Left colon (tissue), 2 donors: Measurements from ENCODE around the gene IMPA2. TPM values are rescaled to one million over a fixed set of nuclear protein-coding genes. Genes with fewer than 3 reads are reported as not detected.
"Not testable (repeated sequence)": the region's sequence is repeated elsewhere in the genome, so short reads cannot be mapped to it uniquely, and the experiment has no call there.

ENCODE experiments used
- ATAC-seq: fragments of 200-7000 bp; cut with Tn5 transposase; one replicate; pipeline ENCODE4 v1.9.1; 2020; ENCODE audit warnings: mild to moderate bottlenecking, moderate library complexity
- DNase-seq, 2 donors: peaks; one replicate each; pipeline ENCODE4 v3.0.0-alpha.2; 2020
- intact Hi-C, 2 donors: fragments of 100-400 bp; cut with DNase I in 1 of 2; cut with micrococcal nuclease in 1 of 2; formaldehyde crosslinking; loops; one replicate each; pipeline versions ENCODE4 v1.11.2 to v1.14.0; 2022; cut with DNase I, micrococcal nuclease
- total RNA-seq, 2 donors: library from RNA; stranded (reverse); fragmentation: NEBNext Ultra II Directional; extraction: Animal tissue kit (Norgen Biotek cat#: 25700); gene quantifications; one replicate each; pipeline ENCODE4 v1.2.1, GENCODE V29; 2021
- donor health status: DM: no; HTN: no; CAD: no.
- donor health status: DM: yes; HTN: yes; CAD: no.

IMPA2 gene
- total RNA-seq, 2 donors from 2014 or later: 114 to 135 TPM

DNA sequence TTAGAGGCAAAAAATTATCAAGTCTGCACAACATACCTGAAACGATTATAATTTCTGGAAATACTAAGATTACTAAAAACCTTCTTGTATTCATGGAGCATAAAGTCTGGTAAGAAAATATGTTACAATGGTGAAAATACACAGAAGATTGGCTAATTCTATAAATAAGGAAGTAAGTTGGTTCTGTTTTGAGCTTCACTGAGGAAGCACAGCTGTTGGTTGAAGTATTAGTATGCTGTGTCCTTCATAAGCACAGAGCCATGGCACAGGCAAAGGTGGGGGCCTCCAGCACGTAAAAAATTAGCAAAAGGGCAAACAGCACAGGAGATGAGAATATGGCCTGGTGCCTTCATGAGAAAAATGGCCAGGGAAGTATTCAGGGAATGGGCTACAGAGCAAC is 72.0 kb downstream of the IMPA2 start:
- intact Hi-C loops: no loop called here

DNA sequence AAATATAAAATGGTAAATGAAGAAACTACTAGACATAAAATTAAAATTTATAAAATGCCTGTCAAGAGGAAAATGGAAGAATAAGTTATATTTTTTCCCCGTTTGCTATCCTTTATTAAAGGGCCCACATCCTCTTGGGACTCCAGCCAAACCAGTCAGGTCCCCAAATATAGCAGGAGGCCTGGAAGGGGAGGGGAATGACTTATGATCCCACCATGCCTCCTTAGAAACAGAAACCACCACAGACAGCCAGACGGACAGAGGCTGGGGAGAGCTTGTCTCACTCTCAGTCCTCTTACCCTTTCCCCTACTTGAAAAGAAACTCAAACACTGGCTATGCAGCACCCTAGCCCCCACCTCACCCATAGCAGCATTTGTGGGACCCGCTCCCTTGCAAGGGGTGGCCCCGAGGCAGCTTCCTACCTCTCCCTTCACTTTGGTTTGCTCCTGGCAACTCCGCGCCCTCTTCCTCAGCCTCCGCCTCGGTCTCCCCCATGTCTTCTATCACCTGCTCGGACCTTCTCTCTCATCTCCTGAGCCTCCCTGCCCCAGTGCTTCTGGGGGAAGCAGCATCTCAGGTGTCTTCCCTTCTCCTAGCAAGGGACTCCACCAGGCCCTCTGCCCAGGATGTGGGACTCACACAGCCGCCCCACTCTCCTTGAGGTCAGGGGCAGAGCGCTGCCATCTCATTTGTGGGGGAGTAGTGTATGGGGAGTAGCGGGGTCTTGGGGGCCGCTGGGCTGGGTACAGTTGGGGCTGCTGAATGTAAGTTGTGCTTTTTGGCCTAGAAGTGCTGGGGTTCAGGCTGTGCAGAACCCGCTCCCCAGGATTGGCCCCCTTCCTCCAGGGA is 75.0 kb downstream of the IMPA2 start:
- DNase-seq (peak in 1 of 2 donors; percentile 16), ATAC-seq (no peak)
- intact Hi-C loops: no loop called here

More for the DNA sequence above, 72.0 kb downstream of the IMPA2 start:
- ATAC-seq (no peak), DNase-seq (no peak)

DNA sequence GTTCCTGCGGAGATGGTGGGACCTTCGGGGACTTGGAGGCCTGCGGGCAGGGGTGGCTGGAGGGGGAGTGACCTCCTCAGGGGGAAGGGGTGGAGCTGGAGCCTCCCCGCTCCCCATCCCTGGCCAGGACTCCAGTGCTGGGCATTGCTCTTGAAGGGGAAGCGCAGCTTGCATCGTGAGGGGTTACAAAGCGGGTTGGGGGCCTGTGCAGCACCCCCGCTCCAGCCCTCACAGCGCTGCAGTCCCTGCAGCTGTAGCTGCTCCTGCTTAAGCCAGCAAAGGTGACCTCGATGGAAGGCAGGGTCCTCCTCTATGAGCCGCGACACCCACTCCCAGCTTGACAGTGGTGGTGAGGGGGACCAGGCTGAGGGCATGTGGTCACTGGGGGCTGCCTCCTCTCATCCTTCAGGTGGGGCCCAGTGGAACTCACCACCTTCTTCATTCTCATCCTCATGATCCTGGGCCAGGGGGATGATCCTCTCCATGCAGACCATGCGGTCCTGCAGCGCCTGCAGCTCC is 75.6 kb downstream of the IMPA2 start:
- intact Hi-C loops: no loop called here
- ATAC-seq: no peak
- peak in 1 of 2 donors; percentile 15 for DNase-seq

GRCh38 chr18:12057419-12058039 is 76.2 kb downstream of the IMPA2 start:
- ATAC-seq (no peak), DNase-seq (no peak)
- intact Hi-C loops: no loop called here

DNA sequence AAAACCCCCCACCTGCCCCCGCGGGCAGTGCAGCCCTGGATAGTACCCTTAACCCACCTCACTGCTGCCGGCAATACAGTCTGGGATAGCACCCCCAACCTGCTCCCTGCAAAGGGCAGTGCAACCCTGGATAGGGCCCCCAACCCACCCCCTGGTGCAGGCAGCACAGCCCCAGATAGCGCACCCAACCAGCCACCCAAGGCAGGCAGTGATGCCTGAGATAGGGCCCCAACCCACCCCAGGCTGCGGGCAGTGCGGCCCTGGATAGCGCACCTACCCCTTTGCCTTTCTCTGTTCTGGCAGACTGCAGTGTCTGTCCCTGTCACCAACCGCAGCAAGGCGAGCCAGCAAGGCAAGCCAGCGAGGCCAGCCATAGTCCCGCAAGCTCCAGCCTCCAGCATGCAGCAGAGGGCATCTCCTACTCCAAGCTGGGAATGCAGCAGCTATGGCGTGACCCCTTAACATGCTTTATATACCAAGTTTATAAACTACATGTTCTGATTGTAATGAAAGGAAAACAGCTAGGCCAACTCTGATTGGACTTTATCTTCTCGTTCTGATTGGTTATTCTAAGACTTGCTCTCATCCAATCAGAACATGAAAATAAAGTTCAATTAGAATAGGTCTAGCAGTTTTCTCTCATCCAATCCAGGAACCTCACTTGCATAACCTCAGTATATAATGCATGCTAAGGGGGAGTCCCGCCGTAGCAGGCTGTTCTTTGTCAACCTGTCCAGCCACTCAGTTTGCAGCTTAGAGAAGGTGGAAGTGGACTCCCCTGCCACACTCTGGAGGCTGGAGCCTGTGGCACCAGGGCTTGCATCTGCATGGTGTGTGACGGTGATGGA is 78.3 kb downstream of the IMPA2 start:
- no peak for ATAC-seq
- no peak for DNase-seq
- intact Hi-C loops: no loop called here

- DNase-seq: no peak
- ATAC-seq: no peak
- intact Hi-C loops: no loop called here
Observed at GRCh38 chr18:12060182-12060870, 79.0 kb downstream of the IMPA2 start.

DNA sequence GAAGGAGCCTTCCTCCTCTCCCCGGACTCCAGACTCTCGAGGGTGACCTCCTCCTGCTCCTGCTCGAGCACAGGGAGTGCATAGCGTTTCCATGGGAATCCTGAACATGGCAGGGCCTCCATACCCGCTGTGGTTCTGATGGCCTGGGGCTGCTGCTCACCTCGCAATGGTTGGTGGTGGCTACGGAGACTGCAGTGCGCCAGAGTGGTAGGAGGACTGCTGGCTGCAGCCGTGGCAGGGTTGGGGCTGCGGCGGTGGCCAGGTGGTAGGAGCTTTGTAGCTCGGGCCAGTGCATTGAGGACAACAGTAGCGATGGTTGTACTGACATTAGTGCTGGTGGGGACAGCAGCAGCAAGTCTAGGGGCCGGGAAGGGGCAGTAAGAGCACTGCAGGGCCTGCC is 80.4 kb downstream of the IMPA2 start:
- ATAC-seq: no peak

GRCh38 chr18:12062974-12063373 is 81.7 kb downstream of the IMPA2 start:
- intact Hi-C loops: no loop called here
- ATAC-seq: no peak

More for the DNA sequence above, 80.4 kb downstream of the IMPA2 start:
- intact Hi-C loops: no loop called here
- no peak for DNase-seq

GRCh38 chr18:12064086-12064763 is 82.9 kb downstream of the IMPA2 start:
- no peak for ATAC-seq
- no peak for DNase-seq
- intact Hi-C loops: no loop called here

More at GRCh38 chr18:12062974-12063373, 81.7 kb downstream of the IMPA2 start:
- no peak for DNase-seq

- ATAC-seq: no peak
- intact Hi-C loops: no loop called here
- peak in 1 of 2 donors; percentile 17 for DNase-seq
Observed at GRCh38 chr18:12065397-12065796, 84.1 kb downstream of the IMPA2 start.

- intact Hi-C loops: no loop called here
- no peak for ATAC-seq
- no peak for DNase-seq
Observed at GRCh38 chr18:12066910-12067511, 85.7 kb downstream of the IMPA2 start.

DNA sequence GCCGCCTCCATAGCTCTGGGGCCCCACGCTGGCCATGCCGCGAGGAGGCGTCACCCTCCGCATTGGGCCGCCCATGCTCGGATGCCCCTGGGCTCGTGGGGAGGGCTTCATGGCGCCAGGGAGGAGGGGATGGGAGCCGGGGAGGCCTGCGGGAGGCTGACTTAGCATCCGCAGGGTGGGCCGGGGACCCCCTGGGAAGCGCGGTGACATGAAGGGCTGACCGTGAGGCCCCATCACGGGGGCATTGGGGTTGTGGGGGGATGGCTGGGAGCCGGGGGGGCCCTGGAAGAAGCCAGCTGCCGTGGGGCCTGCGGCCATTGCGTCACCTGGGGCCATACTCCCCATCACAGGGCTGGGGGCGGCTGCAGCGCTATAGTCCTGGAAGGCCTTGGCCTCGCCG is 86.4 kb downstream of the IMPA2 start:
- intact Hi-C loops: no loop called here
- ATAC-seq (no peak), DNase-seq (no peak)

DNA sequence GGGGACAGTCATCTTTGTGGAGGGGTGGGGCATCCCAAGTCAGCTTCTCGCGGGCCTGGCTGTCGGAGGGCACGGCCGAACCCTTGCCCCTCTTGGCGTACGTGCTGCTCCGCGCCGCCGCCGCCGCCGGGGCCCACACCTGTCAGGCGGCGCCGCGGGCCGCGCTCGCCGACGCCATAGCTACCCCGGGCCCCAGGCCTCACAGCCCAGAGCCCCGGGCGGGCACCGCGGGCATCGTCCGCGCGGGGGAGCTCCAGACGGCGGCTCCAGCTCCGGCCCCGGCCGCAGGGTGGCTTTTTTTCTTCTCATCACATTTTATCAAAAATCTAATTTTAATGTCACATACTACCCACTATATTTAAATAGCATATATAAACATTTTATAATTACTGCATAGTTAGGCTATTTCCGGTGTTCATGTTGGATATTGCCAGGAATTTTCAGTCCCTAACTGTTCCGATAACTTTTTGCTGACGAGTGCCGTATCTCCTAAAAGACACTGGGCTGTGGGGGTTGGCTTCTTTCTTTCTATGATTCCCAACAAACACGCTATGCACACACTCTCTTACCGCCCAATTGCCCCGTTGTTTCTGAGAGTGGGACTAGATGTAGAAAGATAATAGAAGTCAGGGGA is 87.1 kb downstream of the IMPA2 start:
- intact Hi-C loops: not testable (repeated sequence)
- DNase-seq: peak in 1 of 2 donors; percentile 31
- ATAC-seq: peak; percentile 93

GRCh38 chr18:12068950-12069320 is 87.6 kb downstream of the IMPA2 start:
- DNase-seq (no peak), ATAC-seq (peak; percentile 16)
- intact Hi-C loops: no loop called here

DNA sequence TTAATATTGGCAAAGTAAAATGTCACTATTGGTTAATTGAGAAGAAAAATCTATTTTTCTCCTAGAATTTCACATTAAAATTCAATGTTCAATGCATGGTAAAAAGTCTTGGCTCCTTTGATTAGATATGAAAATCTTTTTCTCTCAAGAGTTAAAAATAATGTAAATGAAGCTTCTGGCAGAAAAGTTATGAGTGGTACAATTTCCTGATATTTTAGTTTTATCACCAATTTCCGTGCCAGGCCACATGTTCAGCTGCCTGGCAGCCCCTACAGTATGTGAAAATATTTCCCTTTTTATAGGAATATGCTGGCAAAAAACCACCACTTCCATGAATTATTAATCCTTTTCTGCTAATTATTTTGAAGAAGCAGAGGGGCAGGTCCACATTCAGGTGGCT is 89.8 kb downstream of the IMPA2 start:
- intact Hi-C loops, DNase-seq, ATAC-seq: not testable (repeated sequence)

DNA sequence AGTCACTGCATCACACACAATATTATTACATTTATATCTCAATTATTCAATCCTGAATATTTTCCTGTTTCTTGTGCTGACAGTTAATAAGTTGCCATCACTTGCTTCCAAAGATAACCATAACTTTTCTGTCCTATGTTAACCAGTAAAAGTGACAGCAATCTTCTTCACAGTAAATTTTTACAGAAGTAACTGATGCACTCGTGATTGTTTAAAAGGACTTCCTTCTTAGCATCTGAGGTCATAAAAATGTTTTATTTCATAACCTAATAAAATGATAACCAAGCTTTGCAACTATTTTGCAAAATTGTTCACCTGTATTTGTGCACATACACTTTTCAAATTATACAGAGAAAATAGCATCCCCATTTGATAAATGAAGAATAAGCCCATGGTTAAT is 91.7 kb downstream of the IMPA2 start:
- ATAC-seq (no peak), DNase-seq (no peak)
- intact Hi-C loops: no loop called here

DNA sequence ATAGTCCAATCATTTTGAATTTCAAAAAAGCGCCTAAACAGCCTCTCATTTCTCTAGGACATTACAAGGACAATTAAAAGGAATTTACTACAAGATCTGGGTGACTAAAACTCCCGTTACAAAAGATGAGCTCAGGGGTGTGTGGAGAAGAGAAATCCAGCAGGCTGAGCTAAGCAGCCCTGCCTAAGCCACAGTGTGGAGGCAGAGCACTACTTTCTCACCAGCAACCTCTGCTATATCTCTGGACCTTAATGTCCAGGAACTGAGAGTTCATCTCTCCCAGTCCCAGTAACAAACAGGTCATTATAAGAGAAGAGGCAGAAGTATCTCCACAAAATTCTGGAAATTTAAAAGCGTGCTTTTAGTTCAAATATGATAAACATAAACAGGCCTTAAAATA is 93.4 kb downstream of the IMPA2 start:
- DNase-seq: no peak
- no peak for ATAC-seq
- intact Hi-C loops: no loop called here
